ENCODE measurements around the gene KRT10. TPM values are rescaled to one million over a fixed set of nuclear protein-coding genes. Genes with fewer than 3 reads are reported as not detected.

The KRT10 gene
- total RNA-seq, 1 donor from 2014 or later: 52.9 TPM

DNA sequence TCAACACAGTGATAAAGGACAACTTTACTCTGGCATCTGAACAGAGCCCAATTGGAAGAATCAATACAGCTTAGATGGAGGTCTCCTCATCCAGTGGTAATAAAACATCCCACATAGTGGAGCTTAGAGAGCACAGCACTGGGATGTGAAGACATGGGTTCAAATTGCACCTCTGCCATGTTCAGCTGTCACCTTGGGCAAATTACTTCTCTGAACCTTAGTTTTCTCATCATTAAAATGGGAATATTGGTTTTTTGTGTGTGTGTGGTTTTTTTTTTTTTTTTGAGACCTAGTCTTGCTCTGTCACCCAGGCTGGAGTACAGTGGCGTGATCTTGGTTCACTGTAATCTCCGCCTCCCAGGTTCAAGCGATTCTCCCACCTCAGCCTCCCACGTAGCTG is 13.6 kb upstream of the KRT10 start:
- DNase-seq (ENCODE audit: low spot score): no peak
- Mint-ChIP-seq H3K36me3 (ENCODE audit: low read depth) (peaks cover 16% of the 10 kb centered on the region), H3K27ac (ENCODE audit: unreplicated experiment) (no peak overlapping the region), H3K27me3 (ENCODE audit: low read depth) (peaks cover 4% of the 10 kb centered on the region), H3K4me1 (ENCODE audit: low read depth) (no peaks in the 10 kb centered on the region), H3K9me3 (ENCODE audit: low read depth) (no peaks in the 10 kb centered on the region), H3K4me3 (ENCODE audit: unreplicated experiment) (no peak overlapping the region)
- TF ChIP-seq, protein P1, sequence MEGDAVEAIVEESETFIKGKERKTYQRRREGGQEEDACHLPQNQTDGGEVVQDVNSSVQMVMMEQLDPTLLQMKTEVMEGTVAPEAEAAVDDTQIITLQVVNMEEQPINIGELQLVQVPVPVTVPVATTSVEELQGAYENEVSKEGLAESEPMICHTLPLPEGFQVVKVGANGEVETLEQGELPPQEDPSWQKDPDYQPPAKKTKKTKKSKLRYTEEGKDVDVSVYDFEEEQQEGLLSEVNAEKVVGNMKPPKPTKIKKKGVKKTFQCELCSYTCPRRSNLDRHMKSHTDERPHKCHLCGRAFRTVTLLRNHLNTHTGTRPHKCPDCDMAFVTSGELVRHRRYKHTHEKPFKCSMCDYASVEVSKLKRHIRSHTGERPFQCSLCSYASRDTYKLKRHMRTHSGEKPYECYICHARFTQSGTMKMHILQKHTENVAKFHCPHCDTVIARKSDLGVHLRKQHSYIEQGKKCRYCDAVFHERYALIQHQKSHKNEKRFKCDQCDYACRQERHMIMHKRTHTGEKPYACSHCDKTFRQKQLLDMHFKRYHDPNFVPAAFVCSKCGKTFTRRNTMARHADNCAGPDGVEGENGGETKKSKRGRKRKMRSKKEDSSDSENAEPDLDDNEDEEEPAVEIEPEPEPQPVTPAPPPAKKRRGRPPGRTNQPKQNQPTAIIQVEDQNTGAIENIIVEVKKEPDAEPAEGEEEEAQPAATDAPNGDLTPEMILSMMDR (IDR thresholded peaks at IDR 0.05): no peak

- Mint-ChIP-seq H3K27me3 (ENCODE audit: low read depth) (peaks cover 4% of the 10 kb centered on the region), H3K9me3 (ENCODE audit: low read depth) (no peaks in the 10 kb centered on the region), H3K4me1 (ENCODE audit: low read depth) (peaks cover 5% of the 10 kb centered on the region), H3K27ac (ENCODE audit: unreplicated experiment) (no peak overlapping the region), H3K4me3 (ENCODE audit: unreplicated experiment) (no peak overlapping the region), H3K36me3 (ENCODE audit: low read depth) (peaks cover 12% of the 10 kb centered on the region)
- TF ChIP-seq, protein P1 (IDR thresholded peaks at IDR 0.05): no peak
- no peak for DNase-seq (ENCODE audit: low spot score)
Observed at GRCh38 chr17:40833882-40834281, 11.5 kb upstream of the KRT10 start.

- TF ChIP-seq, protein P1 (IDR thresholded peaks at IDR 0.05): no peak
Observed at GRCh38 chr17:40832840-40833239, 10.4 kb upstream of the KRT10 start.

DNA sequence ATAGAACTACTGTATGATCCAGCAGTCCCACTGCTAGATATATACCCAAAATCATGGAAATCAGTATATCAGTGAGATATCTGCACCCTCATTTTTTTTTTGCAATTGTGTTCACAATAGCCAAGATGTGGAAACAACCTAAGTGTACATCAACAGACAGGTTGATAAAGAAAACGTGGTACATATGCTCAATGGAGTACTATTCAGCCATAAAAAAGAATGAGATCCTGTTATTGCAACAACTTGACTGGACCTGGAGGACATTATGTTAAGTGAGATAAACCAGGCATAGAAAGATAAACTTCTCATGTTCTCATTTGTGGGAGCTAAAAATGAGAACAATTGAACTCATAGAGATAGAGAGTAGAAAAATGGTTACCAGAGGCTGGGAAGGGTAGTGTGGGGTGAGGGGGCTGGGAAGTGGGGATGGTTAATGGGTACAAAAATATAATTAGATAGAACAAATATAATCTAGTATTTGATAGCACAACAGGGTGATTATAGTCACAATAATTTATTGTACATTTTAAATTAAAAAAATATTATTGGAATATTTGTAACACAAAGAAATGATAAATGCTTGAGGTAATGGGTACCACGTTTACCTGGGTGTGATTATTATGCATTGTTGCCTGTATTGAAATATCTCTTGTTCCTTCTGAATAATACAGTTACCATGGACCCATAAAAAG is 7.8 kb upstream of the KRT10 start:
- Mint-ChIP-seq H3K9me3 (ENCODE audit: low read depth) (no peaks in the 10 kb centered on the region), H3K27me3 (ENCODE audit: low read depth) (no peaks in the 10 kb centered on the region), H3K4me1 (ENCODE audit: low read depth) (peaks cover 21% of the 10 kb centered on the region), H3K27ac (ENCODE audit: unreplicated experiment) (no peak overlapping the region), H3K4me3 (ENCODE audit: unreplicated experiment) (no peak overlapping the region), H3K36me3 (ENCODE audit: low read depth) (peaks cover 12% of the 10 kb centered on the region)
- DNase-seq (ENCODE audit: low spot score): no peak
- TF ChIP-seq, protein P1 (IDR thresholded peaks at IDR 0.05): no peak

More at GRCh38 chr17:40832840-40833239, 10.4 kb upstream of the KRT10 start:
- Mint-ChIP-seq H3K4me1 (ENCODE audit: low read depth) (peaks cover 15% of the 10 kb centered on the region), H3K4me3 (ENCODE audit: unreplicated experiment) (no peak overlapping the region), H3K27ac (ENCODE audit: unreplicated experiment) (no peak overlapping the region), H3K27me3 (ENCODE audit: low read depth) (no peaks in the 10 kb centered on the region), H3K36me3 (ENCODE audit: low read depth) (peaks cover 12% of the 10 kb centered on the region), H3K9me3 (ENCODE audit: low read depth) (no peaks in the 10 kb centered on the region)
- DNase-seq (ENCODE audit: low spot score): no peak

DNA sequence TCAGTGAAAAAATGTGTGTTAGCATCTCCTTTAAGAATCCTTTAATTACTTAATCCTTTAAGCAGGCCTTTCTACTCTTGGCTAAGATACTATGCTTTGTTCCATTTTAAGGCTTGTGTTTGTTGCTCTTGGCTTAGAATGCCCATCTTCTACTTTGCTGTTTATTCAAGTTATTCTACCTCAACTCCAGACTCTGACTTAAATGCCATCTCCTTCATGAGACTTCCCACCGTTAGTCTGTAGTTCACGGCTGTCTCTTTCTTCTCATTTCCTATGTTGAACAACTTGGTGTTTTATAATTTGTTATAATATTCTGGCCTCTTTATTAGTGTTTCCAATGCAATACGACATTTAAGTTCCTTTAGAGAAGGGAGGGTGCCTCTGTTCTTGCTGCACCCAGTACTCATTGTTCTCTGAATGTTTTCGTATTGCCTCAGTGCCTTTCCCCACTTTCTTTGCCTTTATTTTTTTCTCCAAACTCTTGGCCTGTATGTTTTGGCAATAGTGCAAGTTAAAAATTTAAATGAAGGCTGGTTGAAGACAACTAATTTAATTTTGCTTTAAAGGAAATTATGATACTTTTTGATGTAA is 6.1 kb upstream of the KRT10 start:
- Mint-ChIP-seq H3K27me3 (ENCODE audit: low read depth) (no peaks in the 10 kb centered on the region), H3K4me1 (ENCODE audit: low read depth) (peaks cover 21% of the 10 kb centered on the region), H3K9me3 (ENCODE audit: low read depth) (no peaks in the 10 kb centered on the region), H3K4me3 (ENCODE audit: unreplicated experiment) (peak overlapping the region; percentile 26), H3K36me3 (ENCODE audit: low read depth) (peaks cover 5% of the 10 kb centered on the region), H3K27ac (ENCODE audit: unreplicated experiment) (peak overlapping the region; percentile 64)
- TF ChIP-seq, protein P1 (IDR thresholded peaks at IDR 0.05): no peak
- DNase-seq (ENCODE audit: low spot score): no peak
